ENCODE results near the gene DMWD.
A peak's percentile ranks its signal among the peaks of the same experiment; 100 is the strongest.

Gene DMWD

GRCh38 chr19:45773384-45773783 lies 19.3 kb downstream of the DMWD start:
- Histone ChIP-seq H3K27me3 (ENCODE audit: control insufficient read depth, insufficient read depth, low read length) (no peaks in the 10 kb centered on the region), H3K9me3 (ENCODE audit: control insufficient read depth, low read depth, low read length) (no peaks in the 10 kb centered on the region), H3K9ac (ENCODE audit: low read length) (no peak overlapping the region), H3K4me1 (ENCODE audit: control insufficient read depth, low read depth, low read length) (peaks cover 4% of the 10 kb centered on the region), H3K36me3 (ENCODE audit: control insufficient read depth, low read depth, low read length) (peaks cover 10% of the 10 kb centered on the region), H3K4me3 (ENCODE audit: low read length) (no peak overlapping the region), H3K27ac (ENCODE audit: low read length) (no peak overlapping the region)

GRCh38 chr19:45772912-45773311 lies 19.7 kb downstream of the DMWD start:
- peaks cover 4% of the 10 kb centered on the region for H3K4me1 ChIP-seq (ENCODE audit: control insufficient read depth, low read depth, low read length)
- no peaks in the 10 kb centered on the region for H3K9me3 ChIP-seq (ENCODE audit: control insufficient read depth, low read depth, low read length)
- no peaks in the 10 kb centered on the region for H3K27me3 ChIP-seq (ENCODE audit: control insufficient read depth, insufficient read depth, low read length)
- H3K4me3 ChIP-seq (ENCODE audit: low read length), result no peak overlapping the region
- peaks cover 9% of the 10 kb centered on the region for H3K36me3 ChIP-seq (ENCODE audit: control insufficient read depth, low read depth, low read length)
- no peak overlapping the region for H3K9ac ChIP-seq (ENCODE audit: low read length)
- H3K27ac ChIP-seq (ENCODE audit: low read length), result no peak overlapping the region

- no peak overlapping the region for H3K4me3 ChIP-seq (ENCODE audit: low read length)
- no peak overlapping the region for H3K9ac ChIP-seq (ENCODE audit: low read length)
- H3K4me1 ChIP-seq (ENCODE audit: control insufficient read depth, low read depth, low read length), result peaks cover 4% of the 10 kb centered on the region
- no peaks in the 10 kb centered on the region for H3K9me3 ChIP-seq (ENCODE audit: control insufficient read depth, low read depth, low read length)
- H3K36me3 ChIP-seq (ENCODE audit: control insufficient read depth, low read depth, low read length), result peaks cover 5% of the 10 kb centered on the region
- H3K27ac ChIP-seq (ENCODE audit: low read length), result no peak overlapping the region
- no peaks in the 10 kb centered on the region for H3K27me3 ChIP-seq (ENCODE audit: control insufficient read depth, insufficient read depth, low read length)
Measured at GRCh38 chr19:45772130-45772840, 20.4 kb downstream of the DMWD start.

GRCh38 chr19:45771311-45771933 lies 21.2 kb downstream of the DMWD start:
- Histone ChIP-seq H3K27me3 (ENCODE audit: control insufficient read depth, insufficient read depth, low read length) (no peaks in the 10 kb centered on the region), H3K4me1 (ENCODE audit: control insufficient read depth, low read depth, low read length) (peaks cover 10% of the 10 kb centered on the region), H3K36me3 (ENCODE audit: control insufficient read depth, low read depth, low read length) (peaks cover 5% of the 10 kb centered on the region), H3K9ac (ENCODE audit: low read length) (peak overlapping the region; percentile 39), H3K4me3 (ENCODE audit: low read length) (peak overlapping the region; percentile 87), H3K27ac (ENCODE audit: low read length) (no peak overlapping the region), H3K9me3 (ENCODE audit: control insufficient read depth, low read depth, low read length) (no peaks in the 10 kb centered on the region)

- no peaks in the 10 kb centered on the region for H3K27me3 ChIP-seq (ENCODE audit: control insufficient read depth, insufficient read depth, low read length)
Measured at GRCh38 chr19:45770192-45771101, 22.2 kb downstream of the DMWD start.

GRCh38 chr19:45769821-45770191 lies 22.8 kb downstream of the DMWD start:
- H3K27ac ChIP-seq (ENCODE audit: low read length), result peak overlapping the region; percentile 87
- peaks cover 17% of the 10 kb centered on the region for H3K4me1 ChIP-seq (ENCODE audit: control insufficient read depth, low read depth, low read length)
- H3K9ac ChIP-seq (ENCODE audit: low read length), result peak overlapping the region; percentile 86
- peak overlapping the region; percentile 87 for H3K4me3 ChIP-seq (ENCODE audit: low read length)
- H3K27me3 ChIP-seq (ENCODE audit: control insufficient read depth, insufficient read depth, low read length), result no peaks in the 10 kb centered on the region
- H3K36me3 ChIP-seq (ENCODE audit: control insufficient read depth, low read depth, low read length), result peaks cover 5% of the 10 kb centered on the region
- H3K9me3 ChIP-seq (ENCODE audit: control insufficient read depth, low read depth, low read length), result no peaks in the 10 kb centered on the region

More at GRCh38 chr19:45770192-45771101, 22.2 kb downstream of the DMWD start:
- H3K9me3 ChIP-seq (ENCODE audit: control insufficient read depth, low read depth, low read length), result no peaks in the 10 kb centered on the region
- peak overlapping the region; percentile 86 for H3K9ac ChIP-seq (ENCODE audit: low read length)
- peaks cover 5% of the 10 kb centered on the region for H3K36me3 ChIP-seq (ENCODE audit: control insufficient read depth, low read depth, low read length)
- H3K4me3 ChIP-seq (ENCODE audit: low read length), result peak overlapping the region; percentile 87
- peaks cover 11% of the 10 kb centered on the region for H3K4me1 ChIP-seq (ENCODE audit: control insufficient read depth, low read depth, low read length)
- peak overlapping the region; percentile 31 for H3K27ac ChIP-seq (ENCODE audit: low read length)

- Histone ChIP-seq H3K27ac (ENCODE audit: low read length) (peak within 1 kb of the TSS; percentile 98), H3K4me3 (ENCODE audit: low read length) (peak within 1 kb of the TSS; percentile 94), H3K9me3 (ENCODE audit: control insufficient read depth, low read depth, low read length) (no peaks in the 10 kb centered on the region), H3K27me3 (ENCODE audit: control insufficient read depth, insufficient read depth, low read length) (no peaks in the 10 kb centered on the region), H3K36me3 (ENCODE audit: control insufficient read depth, low read depth, low read length) (peaks cover 5% of the 10 kb centered on the region), H3K4me1 (ENCODE audit: control insufficient read depth, low read depth, low read length) (peaks cover 21% of the 10 kb centered on the region), H3K9ac (ENCODE audit: low read length) (peak within 1 kb of the TSS; percentile 97)
Measured at GRCh38 chr19:45768984-45769782, 23.5 kb downstream of the DMWD start, which contains the start of gene SIX5. Gene SIX5 (minus strand): TSS chr19:45769252. CDS start chr19:45768844, 408 bp downstream.

DNA sequence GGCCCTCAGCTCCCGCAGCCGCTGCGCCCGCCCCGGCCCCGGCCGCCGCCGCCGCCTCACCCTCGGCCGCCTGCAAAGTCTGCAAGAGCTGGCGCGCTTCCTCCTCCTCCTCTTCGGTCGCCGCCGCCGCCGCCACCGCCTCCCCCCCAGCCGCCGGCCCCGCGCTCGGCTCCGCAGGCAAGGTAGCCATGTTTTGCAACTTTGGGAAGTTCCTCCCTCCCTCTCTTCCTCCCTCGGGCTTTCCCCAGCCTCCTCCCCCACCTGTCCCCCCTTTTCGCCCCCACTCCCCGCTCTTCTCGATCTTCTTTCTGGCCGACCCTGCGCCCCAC lies 24.0 kb downstream of the DMWD start:
- peak overlapping the region; percentile 97 for H3K9ac ChIP-seq (ENCODE audit: low read length)
- peaks cover 5% of the 10 kb centered on the region for H3K36me3 ChIP-seq (ENCODE audit: control insufficient read depth, low read depth, low read length)
- peaks cover 27% of the 10 kb centered on the region for H3K4me1 ChIP-seq (ENCODE audit: control insufficient read depth, low read depth, low read length)
- H3K27ac ChIP-seq (ENCODE audit: low read length), result peak overlapping the region; percentile 98
- H3K9me3 ChIP-seq (ENCODE audit: control insufficient read depth, low read depth, low read length), result no peaks in the 10 kb centered on the region
- H3K27me3 ChIP-seq (ENCODE audit: control insufficient read depth, insufficient read depth, low read length), result no peaks in the 10 kb centered on the region
- H3K4me3 ChIP-seq (ENCODE audit: low read length), result peak overlapping the region; percentile 94

- Histone ChIP-seq H3K36me3 (ENCODE audit: control insufficient read depth, low read depth, low read length) (peaks cover under 1% of the 10 kb centered on the region), H3K9me3 (ENCODE audit: control insufficient read depth, low read depth, low read length) (no peaks in the 10 kb centered on the region), H3K4me1 (ENCODE audit: control insufficient read depth, low read depth, low read length) (peaks cover 27% of the 10 kb centered on the region), H3K27ac (ENCODE audit: low read length) (no peak overlapping the region), H3K4me3 (ENCODE audit: low read length) (peak overlapping the region; percentile 94), H3K27me3 (ENCODE audit: control insufficient read depth, insufficient read depth, low read length) (no peaks in the 10 kb centered on the region), H3K9ac (ENCODE audit: low read length) (peak overlapping the region; percentile 97)
Measured at GRCh38 chr19:45767881-45768654, 24.6 kb downstream of the DMWD start.

- peak overlapping the region; percentile 97 for H3K9ac ChIP-seq (ENCODE audit: low read length)
- H3K36me3 ChIP-seq (ENCODE audit: control insufficient read depth, low read depth, low read length), result no peaks in the 10 kb centered on the region
- H3K4me3 ChIP-seq (ENCODE audit: low read length), result peak overlapping the region; percentile 94
- H3K27me3 ChIP-seq (ENCODE audit: control insufficient read depth, insufficient read depth, low read length), result no peaks in the 10 kb centered on the region
- H3K9me3 ChIP-seq (ENCODE audit: control insufficient read depth, low read depth, low read length), result no peaks in the 10 kb centered on the region
- H3K4me1 ChIP-seq (ENCODE audit: control insufficient read depth, low read depth, low read length), result peaks cover 27% of the 10 kb centered on the region
- no peak overlapping the region for H3K27ac ChIP-seq (ENCODE audit: low read length)
Measured at GRCh38 chr19:45767410-45767880, 25.2 kb downstream of the DMWD start.
